Measurements from ENCODE around the gene DIO2. TPM values are rescaled to one million over a fixed set of nuclear protein-coding genes. Genes with fewer than 3 reads are reported as not detected.

Gene DIO2
- total RNA-seq, 1 donor from 2014 or later, result 1.8 TPM

GRCh38 chr14:80167793-80168448 is 43.4 kb downstream of the DIO2 start:
- no peak for DNase-seq (ENCODE audit: low spot score)

DNA sequence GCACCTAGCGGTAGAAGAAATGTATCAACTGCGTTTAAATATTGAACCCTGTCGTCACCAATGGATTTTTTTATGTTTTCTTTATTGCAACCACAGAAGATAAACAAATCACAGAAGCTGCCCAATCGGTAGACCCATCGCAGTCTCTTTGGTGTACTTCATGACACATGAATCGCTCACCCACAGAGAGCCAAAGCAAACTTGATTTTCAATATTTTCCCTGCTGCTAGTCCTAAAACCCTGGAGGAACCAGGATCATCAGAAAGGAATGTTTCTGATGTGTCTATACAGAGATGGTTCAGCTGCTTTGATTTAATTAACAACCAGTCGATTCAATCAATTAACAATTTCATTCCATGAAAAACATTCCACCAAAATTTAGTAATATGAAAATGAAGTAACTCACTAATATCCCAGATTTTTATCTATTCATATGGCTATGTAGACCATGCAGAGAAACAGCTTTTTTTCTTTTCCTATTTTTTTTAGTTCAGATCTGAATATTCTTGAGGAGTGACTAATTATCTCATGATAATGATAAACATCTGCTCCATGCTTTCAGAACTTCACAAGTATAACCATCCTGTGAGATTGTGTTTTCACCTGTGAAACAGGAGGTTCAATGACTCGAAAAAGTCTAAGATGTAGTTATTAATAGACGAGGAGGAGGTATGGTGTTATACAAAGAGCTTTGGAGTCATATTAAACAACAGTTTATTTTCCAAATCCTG is 46.1 kb downstream of the DIO2 start:
- no peak for DNase-seq (ENCODE audit: low spot score)

GRCh38 chr14:80152763-80153162 is 58.5 kb downstream of the DIO2 start:
- no peak for DNase-seq (ENCODE audit: low spot score)

- no peak for DNase-seq (ENCODE audit: low spot score)
These were observed 59.1 kb downstream of the DIO2 start for GRCh38 chr14:80152166-80152565.

DNA sequence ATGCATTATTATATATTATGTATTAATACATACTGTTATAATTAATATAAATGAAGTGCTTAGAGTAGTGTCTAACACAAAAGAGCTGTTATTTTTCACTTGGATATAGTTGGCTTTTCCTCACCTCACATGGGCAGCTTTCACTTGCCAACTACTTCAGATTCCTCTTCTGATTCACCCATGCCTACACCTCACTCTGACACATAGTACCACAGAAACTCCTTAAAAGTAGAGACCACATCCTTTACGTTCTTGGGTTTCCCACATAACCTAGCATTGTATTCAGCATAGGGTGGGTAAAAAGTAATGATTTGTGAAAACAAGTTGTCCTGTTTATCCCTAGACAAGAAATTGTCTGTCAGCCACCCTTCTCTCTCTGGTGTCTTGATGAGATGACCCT is 61.0 kb downstream of the DIO2 start:
- DNase-seq (ENCODE audit: low spot score), result no peak
